Measurements from ENCODE around the gene C5. TPM values are rescaled to one million over a fixed set of nuclear protein-coding genes. Genes with fewer than 3 reads are reported as not detected.

C5 gene
- total and polyA plus RNA-seq, 9 of the 15 experiments (the other 6 are each of a cell fraction or from before 2014, with no cell fraction given): 0.08 to 0.91 (median 0.42) TPM

- TF ChIP-seq, protein P1, sequence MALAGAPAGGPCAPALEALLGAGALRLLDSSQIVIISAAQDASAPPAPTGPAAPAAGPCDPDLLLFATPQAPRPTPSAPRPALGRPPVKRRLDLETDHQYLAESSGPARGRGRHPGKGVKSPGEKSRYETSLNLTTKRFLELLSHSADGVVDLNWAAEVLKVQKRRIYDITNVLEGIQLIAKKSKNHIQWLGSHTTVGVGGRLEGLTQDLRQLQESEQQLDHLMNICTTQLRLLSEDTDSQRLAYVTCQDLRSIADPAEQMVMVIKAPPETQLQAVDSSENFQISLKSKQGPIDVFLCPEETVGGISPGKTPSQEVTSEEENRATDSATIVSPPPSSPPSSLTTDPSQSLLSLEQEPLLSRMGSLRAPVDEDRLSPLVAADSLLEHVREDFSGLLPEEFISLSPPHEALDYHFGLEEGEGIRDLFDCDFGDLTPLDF (CRISPR knock-in tag; IDR thresholded peaks at IDR 0.05): peak; percentile 98
- TF ChIP-seq, protein P2, sequence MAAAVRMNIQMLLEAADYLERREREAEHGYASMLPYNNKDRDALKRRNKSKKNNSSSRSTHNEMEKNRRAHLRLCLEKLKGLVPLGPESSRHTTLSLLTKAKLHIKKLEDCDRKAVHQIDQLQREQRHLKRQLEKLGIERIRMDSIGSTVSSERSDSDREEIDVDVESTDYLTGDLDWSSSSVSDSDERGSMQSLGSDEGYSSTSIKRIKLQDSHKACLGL (CRISPR knock-in tag; IDR thresholded peaks at IDR 0.05; ENCODE audit: borderline replicate concordance, poor library complexity, severe bottlenecking): no peak
- TF ChIP-seq CREB3 (tag; conservative IDR thresholded peaks at IDR 0.05; ENCODE audit: low read depth) (no peak; the same call in none of the 2 replicates), SRSF3 (IDR thresholded peaks at IDR 0.05; ENCODE audit: insufficient read depth, low read length) (no peak), ZKSCAN1 (IDR thresholded peaks at IDR 0.05; ENCODE audit: low read depth, low read length) (no peak), STAT5B (CRISPR knock-in tag; IDR thresholded peaks at IDR 0.05) (no peak), HLTF (IDR thresholded peaks at IDR 0.05) (no peak; the same call in 1 of the 2 replicates), NCOR1 (IDR thresholded peaks at IDR 0.05) (peak; percentile 41; the same call in 1 of the 2 replicates), KDM5B (IDR thresholded peaks at IDR 0.05; ENCODE audit: insufficient replicate concordance, low read depth, low read length) (peak; percentile 83), FOXP1 (CRISPR knock-in tag; IDR thresholded peaks at IDR 0.05) (peak; percentile 99), FOSL1 (tag; conservative IDR thresholded peaks at IDR 0.05) (peak; percentile 36), MEF2A (IDR thresholded peaks at IDR 0.05; ENCODE audit: control insufficient read depth, low read depth, low read length) (no peak), SPI1 (IDR thresholded peaks at IDR 0.05; ENCODE audit: borderline replicate concordance, low read depth, low read length) (no peak), PRDM10 (IDR thresholded peaks at IDR 0.05; ENCODE audit: partially characterized antibody) (peak; percentile 39), HNRNPL (IDR thresholded peaks at IDR 0.05; ENCODE audit: low read depth, low read length) (0 out of 2 replicates have a peak, but pooled peaks have one; percentile 54), NCOA2 (IDR thresholded peaks at IDR 0.05; ENCODE audit: partially characterized antibody in 2 of 2) (no peak), ZNF212 (CRISPR knock-in tag; IDR thresholded peaks at IDR 0.05) (no peak), ZNF79 (CRISPR knock-in tag; IDR thresholded peaks at IDR 0.05; ENCODE audit: low read depth) (no peak), ATF7 (IDR thresholded peaks at IDR 0.05) (peak; percentile 78; the same call in 1 of the 2 replicates), SMAD3 (CRISPR knock-in tag; conservative IDR thresholded peaks at IDR 0.05) (no peak), PTBP1 (IDR thresholded peaks at IDR 0.05; ENCODE audit: low read depth, low read length) (no peak)
Measured at GRCh38 chr9:121074370-121075250, 24.5 kb upstream of the C5 start, which contains the start of gene CNTRL (continued).
